D341Med (cell line): ENCODE data around the gene ITGA11.

Experiments used
- DNase-seq: peaks from one replicate; pipeline ENCODE4 v3.0.0; 2012; ENCODE audit warnings: low spot score

The ITGA11 gene

DNA sequence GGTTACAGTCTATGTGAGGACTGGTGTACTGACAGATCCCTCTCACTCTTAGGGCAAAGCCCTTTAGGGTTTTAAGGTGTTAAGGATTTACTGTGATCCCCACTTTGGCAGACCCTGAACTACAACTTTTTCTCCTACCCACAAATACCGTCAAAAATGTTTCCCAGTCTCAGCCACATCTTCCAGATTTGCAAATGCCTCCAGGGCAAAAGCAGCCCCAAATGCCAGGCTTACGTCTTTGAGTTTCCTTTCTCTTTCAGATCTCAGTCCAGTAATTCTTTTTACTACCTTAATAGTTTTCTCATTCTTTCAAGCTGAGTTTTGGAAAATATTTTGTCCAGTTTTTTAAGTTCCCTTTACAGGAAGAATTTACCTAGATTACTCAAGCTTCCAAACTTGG is 13.4 kb upstream of the ITGA11 start:
- peak; percentile 1 for DNase-seq

DNA sequence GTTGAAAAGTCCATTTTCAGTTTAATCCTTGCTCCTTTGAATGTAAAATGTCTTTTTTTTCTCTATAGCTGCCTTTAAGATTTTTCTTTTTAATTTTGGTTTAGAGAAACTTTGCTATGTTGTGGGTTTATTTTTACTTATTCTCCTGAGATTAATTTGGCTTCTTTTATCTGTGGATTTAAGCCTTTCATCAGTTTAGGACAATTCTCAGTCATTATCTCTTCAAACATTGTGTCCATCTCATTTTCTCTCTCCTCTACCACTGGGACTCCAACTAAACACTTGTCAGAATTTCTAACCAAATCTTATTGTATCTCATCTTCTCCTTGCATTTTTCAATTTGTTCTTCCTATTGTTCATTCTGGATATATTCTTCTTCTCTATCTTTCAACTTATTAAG is 12.4 kb upstream of the ITGA11 start:
- DNase-seq: no peak

- DNase-seq: peak; percentile 1
Observed at GRCh38 chr15:68442903-68443302, 10.9 kb upstream of the ITGA11 start.

GRCh38 chr15:68442041-68442440 is 10.1 kb upstream of the ITGA11 start:
- peak; percentile 5 for DNase-seq

- peak; percentile 4 for DNase-seq
Observed at GRCh38 chr15:68441045-68441743, 9.2 kb upstream of the ITGA11 start.

DNA sequence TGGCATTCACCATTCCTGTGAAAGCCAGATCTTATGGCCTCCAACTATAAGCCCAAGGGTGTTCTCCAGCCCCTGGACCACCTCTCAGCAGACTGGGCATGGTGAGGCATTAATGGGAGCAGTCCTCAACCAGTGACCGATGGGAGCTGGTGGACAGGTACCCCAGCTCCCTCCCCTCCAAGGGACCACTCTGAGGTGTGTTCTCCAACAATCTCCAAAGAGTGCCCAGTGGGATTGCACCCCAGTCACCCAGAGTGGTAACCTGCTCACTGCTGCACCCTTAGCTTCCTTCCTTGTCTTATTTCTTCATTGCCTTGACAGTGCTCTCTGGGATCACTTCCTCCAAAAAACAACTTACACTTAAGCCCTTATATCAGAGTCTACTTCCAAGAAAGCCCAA is 8.2 kb upstream of the ITGA11 start:
- DNase-seq: no peak

- DNase-seq: peak; percentile 2
Observed at GRCh38 chr15:68439506-68439905, 7.5 kb upstream of the ITGA11 start.

DNA sequence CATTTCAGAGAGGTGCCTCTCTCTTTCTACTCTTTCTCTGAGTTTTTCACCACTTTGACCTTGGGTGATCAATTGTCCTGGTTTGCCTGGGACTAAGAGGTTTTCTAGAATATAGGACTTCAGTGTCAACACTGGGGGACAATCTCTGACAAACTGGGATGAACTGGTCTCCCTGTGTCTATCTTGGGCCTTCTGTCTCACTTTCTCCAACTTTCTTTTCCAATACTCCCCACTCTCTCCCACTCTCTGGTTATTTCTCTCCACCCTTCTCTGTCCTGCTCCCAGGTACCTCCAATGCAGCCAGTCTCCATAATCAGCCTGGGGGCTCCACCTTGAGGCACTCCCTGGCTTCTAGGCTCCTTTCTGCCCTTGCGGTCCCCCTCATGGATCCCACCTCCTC is 4.7 kb upstream of the ITGA11 start:
- DNase-seq: peak; percentile 5

GRCh38 chr15:68435966-68436365 is 4.0 kb upstream of the ITGA11 start:
- peak; percentile 7 for DNase-seq

DNA sequence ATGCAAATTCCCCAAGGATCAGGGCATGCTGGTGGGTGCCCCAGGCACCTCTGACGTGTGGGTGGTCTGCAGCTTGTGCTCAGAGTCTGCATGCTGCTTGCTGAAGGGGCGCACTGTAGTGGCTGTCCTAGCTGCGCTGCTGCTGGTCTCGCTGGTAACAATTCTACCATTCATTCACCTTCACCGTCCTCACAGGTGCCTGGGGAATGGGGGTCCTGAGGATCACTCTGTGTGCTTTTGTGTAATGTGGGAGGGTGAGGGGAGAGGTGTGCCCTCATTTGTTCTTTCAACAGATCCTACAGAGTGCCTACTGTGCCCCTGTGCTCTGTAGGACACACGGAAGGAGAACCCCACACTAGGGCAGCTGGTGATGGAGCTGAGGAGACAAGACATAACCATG is 2.1 kb upstream of the ITGA11 start:
- DNase-seq: peak; percentile 20

DNA sequence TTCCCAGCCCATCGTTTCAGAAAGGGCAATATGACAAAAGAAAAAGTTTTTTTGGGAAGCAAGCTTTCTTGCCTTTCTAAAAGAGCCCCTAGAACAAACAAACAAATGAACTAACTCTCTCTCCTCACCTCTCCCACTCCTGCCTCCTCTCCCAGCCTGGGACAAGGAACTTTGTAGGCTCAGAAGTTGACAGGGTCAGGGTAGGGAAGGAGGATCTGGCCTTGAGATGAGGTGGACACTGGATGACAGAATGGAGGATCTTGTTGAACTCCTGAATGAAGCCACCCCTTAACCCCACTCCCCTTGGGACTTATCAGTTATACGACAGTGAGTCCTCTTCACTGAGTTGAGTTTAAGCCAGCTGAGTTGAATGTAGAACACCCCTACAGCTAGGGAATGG is 1.6 kb upstream of the ITGA11 start:
- DNase-seq: peak; percentile 9

DNA sequence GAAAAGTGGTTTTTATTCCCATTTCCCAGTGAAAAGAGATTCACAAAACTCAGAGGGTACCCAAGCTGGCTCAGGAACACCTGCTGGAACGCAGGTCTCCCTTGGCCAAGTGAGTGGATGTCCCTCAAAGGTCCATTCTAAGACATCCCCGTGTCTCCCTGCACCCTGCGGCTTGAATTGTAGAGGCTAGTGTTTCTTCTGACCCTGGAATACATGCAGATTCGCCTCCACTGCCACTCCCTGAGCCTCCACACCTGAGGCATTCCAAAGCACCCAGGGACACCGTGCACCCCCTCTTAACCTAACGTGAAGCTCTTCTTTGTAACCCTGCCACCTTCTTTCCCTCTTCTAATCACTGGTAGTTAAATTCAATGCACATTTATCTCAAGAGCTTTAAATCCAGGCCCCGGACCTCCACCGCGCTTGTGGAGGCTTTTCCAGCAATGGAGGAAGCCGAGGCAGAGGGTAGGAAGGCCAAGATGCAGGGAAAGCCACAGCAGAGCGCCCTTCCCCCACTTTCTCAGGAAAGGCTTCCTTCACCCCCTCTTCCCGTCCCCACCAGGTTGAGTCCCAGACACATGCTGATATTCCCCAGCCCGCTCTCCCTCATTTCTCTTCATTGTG is 590 bp upstream of the ITGA11 start:
- DNase-seq: peak; percentile 22

- DNase-seq: peak; percentile 57
Observed at GRCh38 chr15:68431037-68431791, 749 bp downstream of the ITGA11 start.

- DNase-seq: no peak
Observed at GRCh38 chr15:68430471-68431036, 1.4 kb downstream of the ITGA11 start.

DNA sequence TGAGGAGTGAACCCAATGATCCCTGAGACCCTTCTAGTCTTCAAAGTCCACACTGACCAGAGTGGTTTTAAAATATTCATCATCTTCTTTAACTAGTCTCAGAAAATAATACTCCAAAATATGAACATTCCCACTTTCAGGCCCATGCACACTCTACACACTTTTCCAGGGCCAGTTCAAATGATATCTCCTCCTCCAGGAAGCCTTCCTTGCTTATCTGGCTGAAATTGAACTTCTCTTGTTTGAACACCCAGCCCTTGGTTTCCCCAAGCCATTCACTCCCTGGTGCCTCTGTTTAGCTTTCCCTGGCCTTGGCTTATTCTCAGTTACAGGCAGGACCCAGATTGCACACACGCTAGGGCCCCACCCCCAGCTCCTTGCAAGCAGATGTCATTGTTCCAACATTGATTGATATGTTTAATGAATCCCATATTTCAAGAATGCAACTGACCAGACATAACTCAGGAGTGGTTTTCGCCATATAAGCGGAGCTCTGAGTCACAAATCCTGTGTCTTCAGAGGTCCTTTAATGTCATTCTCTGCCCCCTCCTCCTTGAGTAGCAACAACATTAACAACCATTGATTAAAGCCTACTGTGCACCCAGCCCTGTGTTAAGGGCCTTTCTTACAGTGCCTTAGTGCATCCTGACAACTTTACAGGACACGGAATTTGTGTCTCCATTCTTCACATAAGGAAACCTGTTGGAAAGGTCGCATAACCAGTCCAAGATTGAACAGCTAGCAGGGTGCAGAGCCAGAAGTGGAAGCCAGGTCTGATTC is 2.1 kb downstream of the ITGA11 start:
- DNase-seq: no peak

- no peak for DNase-seq
Observed at GRCh38 chr15:68428431-68428940, 3.5 kb downstream of the ITGA11 start.

DNA sequence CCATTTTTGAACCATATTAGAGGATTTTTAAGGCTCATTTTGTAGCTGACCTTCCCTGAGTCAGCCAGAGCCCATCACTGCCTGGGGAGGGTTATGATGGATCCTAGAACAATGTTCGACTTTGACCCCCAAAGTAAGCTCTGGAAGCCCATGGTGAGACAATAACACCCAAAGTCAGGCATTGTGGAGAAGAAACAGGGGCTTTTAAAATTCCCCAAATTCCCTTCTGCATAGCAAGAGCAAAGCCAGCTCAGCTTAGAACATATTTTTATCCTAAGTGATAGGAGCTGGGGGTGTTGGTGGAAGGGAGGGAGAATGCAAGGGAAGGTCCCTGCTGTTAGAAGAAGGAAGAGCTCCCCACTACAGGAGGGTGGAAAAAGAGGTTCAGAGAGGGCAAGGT is 4.0 kb downstream of the ITGA11 start:
- DNase-seq: no peak

- DNase-seq: no peak
Observed at GRCh38 chr15:68427366-68427765, 4.6 kb downstream of the ITGA11 start.

- DNase-seq: no peak
Observed at GRCh38 chr15:68426116-68426515, 5.8 kb downstream of the ITGA11 start.

DNA sequence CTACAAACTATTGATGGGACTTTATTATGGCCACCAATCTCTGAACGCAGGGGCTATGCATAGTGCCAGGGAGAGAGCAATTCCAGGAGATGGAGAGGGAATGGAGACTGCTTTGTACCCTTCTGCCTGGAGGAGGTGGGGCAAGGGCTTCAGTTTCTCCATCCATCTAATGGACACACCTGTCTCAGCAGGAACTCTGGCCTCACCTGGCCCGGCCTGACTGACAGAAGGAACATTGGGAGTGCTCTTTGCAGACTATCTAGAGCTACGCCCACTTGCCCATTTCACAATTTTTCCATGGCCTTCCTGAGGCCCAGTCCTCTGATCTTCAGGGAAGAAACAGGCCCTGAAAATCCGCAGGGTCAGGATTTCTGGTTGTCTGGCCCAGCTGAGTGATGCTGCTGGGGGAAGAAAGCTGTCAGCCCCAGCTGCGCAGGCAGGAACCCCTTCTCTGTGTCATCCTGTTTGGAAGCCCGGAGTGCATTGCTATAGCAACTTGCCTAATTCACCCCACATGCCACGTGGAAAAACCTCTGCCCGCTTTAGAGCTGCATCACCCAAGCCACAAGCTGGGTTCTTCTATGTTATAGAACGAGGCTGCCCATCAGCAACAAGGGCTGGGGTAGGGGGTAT is 6.4 kb downstream of the ITGA11 start:
- no peak for DNase-seq

GRCh38 chr15:68424754-68425390 is 7.1 kb downstream of the ITGA11 start:
- no peak for DNase-seq
